Colon (tissue), 2 donors: ENCODE results near the gene GSKIP.
A peak's percentile ranks its signal among the peaks of the same experiment; 100 is the strongest.

Source experiments
- FAIRE-seq: peaks from 2 replicates; lab custom pipeline; 2012; peaks lifted over from hg19 to GRCh38; lab: Jason Lieb, UNC
- donor health status: control.
- donor health status: control.

Gene GSKIP

DNA sequence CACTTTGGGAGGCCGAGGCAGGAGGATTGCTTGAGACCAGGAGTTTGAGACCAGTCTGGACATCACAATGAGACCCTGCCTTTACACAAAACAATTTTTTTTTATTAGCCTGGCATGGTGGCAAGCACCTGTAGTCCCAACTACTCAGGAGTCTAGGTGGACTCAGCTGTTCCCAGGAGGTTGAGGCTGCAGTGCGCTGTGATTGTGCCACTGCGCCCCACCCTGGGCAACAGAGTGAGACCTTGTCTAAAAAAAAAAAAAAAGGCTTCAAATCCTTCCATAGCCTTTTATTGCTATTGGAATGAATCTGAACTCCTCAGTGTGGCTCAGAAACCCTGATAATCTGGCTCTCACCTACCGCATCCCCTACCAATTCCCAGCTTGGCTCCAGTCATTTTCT lies 54.7 kb downstream of the GSKIP start:
- FAIRE-seq, result no peak

DNA sequence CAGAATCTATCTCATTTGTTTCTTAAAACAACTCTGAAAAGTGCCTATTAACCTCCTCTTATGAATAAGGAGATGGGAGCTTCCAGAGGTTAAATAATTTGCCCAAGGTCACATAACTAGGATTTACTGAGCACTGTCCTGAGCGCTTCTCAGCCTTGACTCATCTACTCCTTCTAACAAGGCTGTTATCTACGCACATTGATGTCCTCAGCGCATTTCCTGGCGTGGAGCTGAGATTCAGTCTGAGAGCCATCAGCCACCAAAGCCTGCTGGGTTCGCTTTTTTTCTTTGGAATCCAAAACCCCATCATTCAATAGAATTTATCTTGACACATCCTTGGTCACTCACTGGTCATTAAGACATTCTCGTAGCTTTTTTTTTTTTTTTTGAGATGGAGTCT lies 57.9 kb downstream of the GSKIP start:
- no peak for FAIRE-seq

DNA sequence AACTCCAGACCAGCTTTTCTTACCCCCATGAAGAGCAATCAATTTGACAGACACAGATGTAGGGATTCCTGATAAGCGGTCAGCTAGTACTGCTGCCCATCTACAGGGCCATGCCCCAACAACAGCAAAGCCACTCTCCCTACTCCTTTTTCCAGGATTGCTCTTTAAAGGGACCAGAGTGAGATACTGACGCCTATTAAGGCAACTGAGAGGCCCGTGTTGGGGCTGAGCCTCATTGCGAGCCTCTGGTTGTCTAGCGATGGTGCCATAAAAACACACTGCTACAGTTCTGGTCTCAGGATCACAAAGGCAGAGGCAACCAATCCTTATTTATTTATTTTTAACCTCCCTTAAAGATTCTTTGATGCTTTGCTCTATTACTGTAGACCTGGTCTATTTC lies 59.7 kb downstream of the GSKIP start:
- no peak for FAIRE-seq

DNA sequence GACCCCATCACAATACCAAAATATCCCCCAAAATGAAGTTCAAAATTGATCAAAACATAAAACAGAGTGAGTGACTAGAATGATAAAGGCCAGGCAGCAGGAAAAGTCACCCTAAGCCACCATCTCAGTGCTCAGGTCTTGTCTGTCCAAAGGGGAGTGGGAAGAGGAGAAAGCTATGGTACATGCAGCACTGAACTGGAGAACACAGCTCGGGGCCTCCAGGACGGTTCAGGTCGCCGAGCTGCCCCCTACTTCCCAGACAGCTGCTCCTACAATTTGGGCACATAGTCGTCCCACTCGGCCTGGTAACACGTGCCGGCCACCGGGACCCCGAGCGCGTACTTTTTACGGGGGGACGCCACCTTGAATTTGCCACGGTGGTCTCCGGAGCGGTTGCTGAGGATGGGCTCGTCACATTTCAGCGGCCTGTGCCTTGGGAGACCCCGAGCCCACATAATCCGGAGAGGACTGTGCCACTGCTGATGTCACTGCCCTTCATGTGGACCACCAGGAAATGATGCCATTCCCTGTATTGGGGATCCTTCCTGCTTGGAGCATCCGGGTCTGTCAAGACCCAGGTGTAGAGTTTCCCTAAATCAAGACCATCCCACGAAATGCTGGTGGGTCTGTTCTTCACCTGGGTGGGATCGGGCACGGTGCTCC lies 60.3 kb downstream of the GSKIP start:
- FAIRE-seq, result no peak

DNA sequence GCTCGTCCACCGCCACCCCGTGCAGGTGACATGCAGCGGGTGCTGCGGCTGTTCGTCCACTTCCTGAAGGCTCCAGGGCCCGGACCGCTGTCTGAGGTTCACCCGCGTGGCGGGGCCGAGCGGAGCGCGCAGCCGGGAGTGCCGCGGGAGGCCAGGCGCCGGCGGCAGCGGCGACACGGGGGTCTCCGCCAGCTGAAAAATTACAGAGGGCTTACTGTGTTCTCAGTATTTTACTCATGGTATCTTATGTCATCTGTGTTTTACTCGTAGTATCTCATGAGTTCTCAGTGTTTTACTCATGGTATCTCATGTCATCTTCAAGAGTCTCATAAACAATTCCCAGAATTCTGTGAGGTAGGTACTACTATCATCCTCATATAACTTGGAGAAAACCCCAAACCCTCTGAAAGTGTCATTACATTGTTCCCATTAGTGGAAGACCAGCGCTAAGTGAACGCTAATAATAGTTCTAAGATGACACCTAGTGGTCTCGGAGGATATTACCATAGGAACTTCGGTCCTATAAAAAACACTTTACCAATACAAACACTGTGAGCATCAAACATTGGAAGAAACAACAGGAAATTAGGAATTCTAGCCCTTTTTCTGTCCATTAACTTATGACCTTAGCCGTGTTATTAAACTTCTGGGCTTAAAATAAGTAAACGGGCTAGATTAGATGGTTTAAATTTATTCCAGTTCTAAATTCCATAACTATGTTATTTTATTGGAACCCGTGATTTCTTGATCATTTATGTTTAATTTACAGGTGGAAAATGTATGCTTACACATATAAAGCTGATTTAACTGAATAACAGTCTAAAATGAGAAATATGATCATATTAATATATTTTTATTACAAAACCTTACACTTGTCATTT lies 61.0 kb downstream of the GSKIP start:
- FAIRE-seq, result peak; percentile 36

- FAIRE-seq, result no peak
Observed at GRCh38 chr14:96434040-96434439, 70.7 kb downstream of the GSKIP start.
